Activated CD8-positive, alpha-beta memory T cell treated with anti-CD3 and anti-CD28 coated beads, Interleukin-2, amount 50 U/mL, for 4 hours (primary cell): ENCODE data around the gene SH3RF2.
"Not testable (repeated sequence)": the region's sequence is repeated elsewhere in the genome, so short reads cannot be mapped to it uniquely, and the experiment has no call there.

Experiments
- DNase-seq: peaks from one replicate; pipeline ENCODE4 v3.0.0-alpha.2; 2020

SH3RF2 gene

DNA sequence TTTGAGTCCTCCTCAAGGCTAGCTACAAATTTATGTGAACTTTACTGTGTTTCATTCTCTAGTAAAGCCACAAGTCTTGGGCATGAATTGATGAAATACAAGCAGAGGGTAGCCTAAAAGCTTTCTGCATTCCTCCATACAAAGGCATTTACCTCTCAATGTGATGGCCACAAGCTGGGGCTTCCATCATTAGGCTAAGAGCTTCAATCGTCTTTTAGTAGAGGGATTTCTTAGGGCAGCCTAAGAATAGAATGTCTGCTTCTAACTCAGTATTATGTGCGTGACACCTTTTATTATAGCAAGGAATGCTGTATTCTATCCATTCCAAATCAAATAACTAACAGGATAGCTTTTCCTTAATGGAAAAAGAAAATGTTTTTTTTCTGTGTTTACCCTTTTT lies 165.3 kb downstream of the SH3RF2 start:
- DNase-seq, result no peak

DNA sequence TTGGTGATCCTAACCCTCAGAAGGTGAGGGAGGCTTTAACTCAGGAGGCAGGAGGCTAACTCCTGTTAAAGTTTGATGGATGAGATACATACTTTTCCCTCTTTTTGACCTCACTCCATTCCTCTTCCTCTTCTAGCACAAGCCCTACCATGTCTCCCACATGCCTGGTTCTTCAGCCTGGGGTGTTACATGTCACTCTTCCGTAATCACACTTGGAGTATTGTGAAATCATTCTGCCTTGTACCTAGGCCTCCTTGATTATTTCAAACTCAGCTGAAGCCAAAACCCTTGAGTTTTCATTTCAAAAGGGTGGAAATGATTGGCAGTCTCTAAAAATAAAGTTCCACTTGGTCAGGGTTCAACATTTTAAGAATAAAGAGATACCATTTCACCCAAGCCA lies 167.2 kb downstream of the SH3RF2 start:
- no peak for DNase-seq

DNA sequence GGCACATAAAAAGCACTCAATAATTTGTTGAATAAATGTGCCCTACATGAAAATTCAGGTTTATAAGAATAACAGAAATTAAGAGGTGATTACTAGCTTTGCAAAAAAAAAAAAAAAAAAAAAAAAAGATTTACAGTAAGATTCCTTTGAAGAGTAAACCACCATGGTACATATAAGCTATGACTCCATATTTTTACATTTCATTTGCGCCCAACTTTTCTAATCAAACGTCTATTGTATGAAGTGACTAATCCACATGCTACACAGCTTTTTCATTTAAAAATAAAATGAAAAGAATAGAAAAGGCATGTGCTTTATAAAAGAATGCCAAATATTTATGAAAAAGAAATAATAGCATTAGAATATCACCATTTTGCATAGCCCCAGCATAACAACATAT lies 169.1 kb downstream of the SH3RF2 start, which contains the start of gene PLAC8L1:
PLAC8L1 (minus strand) TSS at position 101 of the 400 bp plus-strand sequence. CDS start 1,266 bp downstream, outside the sequence.
- no peak for DNase-seq

DNA sequence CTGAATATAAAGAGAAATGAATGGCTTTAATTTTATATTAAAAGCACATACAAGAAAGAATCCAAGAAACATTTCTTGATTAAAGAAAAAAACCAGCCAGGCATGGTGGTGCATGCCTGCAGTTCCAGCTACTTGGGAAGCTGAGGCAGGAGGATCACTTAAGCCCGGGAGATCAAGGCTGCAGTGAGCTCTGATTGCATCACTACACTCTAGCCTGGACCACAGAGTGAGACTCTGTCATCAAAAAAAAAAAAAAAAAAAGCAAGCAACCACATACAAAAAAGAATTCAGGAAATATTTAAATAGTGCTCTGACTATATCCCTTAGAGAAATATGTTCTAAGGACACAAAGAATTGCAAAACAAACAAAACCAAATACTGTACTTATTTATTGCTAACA lies 171.5 kb downstream of the SH3RF2 start:
- DNase-seq, result no peak

DNA sequence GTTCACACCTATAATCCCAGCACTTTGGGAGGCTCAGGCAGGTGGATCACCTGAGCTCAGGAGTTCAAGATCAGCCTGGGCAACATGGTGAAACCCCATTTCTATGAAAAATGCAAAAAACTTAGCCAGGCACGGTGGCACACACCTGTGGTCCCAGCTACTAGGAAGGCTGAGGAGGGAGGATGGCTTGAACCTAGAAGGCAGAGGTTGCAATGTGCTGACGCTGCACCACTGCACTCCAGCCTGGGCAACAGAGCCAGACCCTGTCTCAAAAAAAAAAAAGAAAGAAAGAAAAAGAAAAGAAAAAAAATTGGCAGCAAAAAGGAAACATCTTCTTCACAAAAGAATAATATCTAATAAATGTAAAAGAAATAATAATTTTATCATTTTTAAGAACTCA lies 172.5 kb downstream of the SH3RF2 start:
- DNase-seq, result not testable (repeated sequence)

DNA sequence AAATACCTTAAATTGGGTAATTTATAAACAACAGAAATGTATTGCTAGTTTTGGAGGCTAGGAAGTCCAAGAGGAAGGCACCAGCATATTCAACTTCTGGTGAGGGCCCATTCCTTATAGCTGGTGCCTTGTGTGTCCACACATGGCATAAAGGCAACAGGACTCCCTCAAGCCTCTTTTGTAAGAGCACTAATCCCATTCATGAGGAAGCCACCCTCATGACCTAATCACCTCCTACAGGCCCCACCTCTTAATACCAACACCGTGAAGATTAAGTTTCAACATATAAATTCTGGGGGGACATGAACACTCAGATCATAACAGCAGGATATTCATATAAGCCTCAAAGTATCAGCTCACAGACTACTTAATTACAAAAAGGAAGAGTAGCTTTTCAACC lies 173.0 kb downstream of the SH3RF2 start:
- DNase-seq, result no peak

DNA sequence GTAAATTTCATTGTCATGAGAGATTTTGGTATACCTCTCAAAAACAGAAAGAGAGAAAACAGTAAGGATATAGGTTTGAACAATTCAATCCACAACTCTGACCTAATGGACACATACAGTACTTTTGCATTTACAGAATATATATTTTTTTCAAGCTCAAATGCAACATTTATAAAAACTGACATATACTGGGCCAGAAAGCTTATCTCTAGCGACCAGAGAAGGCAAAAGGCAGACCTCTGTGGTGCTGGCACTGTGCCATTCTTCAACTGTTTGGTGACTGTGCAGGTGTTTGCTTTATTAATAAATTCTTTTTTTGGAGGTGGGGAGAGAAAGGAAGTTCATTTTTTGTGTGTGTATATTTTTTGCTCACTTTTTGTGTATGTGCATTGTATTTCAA lies 175.0 kb downstream of the SH3RF2 start:
- DNase-seq, result no peak

DNA sequence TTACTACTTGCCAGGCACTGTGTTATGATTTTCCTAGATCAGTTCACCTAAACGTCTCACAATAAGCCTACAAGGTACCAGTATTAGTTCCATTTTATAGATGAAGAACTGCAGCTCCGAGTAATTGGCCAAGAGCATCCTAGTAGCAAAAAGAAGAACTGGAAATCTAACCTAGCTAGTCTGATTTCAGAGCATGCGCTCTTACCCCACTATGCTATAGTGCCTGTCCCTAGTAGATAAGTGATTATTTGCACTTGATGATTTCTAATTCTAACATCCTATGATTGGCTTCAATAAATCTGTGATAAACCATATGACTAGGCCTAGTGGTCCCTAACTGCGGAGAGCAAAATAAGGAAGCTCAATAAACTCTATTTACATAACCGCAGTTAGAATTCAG lies 176.1 kb downstream of the SH3RF2 start:
- no peak for DNase-seq
